ENCODE data around the gene SYNPO2. TPM values are rescaled to one million over a fixed set of nuclear protein-coding genes. Genes with fewer than 3 reads are reported as not detected.

Gene SYNPO2
- polyA plus RNA-seq, 1 experiment = 5.1 TPM

- DNase-seq (ENCODE audit: low read depth, low spot score) = no peak
- TF ChIP-seq CTCF (IDR thresholded peaks at IDR 0.05; ENCODE audit: low read depth, low read length) = no peak
- no peak overlapping the region for H3K4me3 ChIP-seq (ENCODE audit: low read depth, low read length)
- H3K27ac ChIP-seq (ENCODE audit: low read depth, low read length) = no peak overlapping the region
- H3K27me3 ChIP-seq (ENCODE audit: control insufficient read depth, insufficient read depth, low read length) = no peaks in the 10 kb centered on the region
- ChIA-PET POLR2A (no interaction called here), CTCF (interaction anchor here (0.6 kb wide), 1 partner anchor 240 kb away, joined by 3 read pairs; no protein-coding TSS in a partner anchor)
- H3K9me3 ChIP-seq (ENCODE audit: control insufficient read depth, insufficient read depth, low read length) = no peaks in the 10 kb centered on the region; the same call in 1 of the 2 replicates
These were observed 217.0 kb downstream of the SYNPO2 start for GRCh38 chr4:119105605-119106004.

GRCh38 chr4:119106036-119107000 lies 217.7 kb downstream of the SYNPO2 start:
- Histone ChIP-seq H3K27me3 (ENCODE audit: control insufficient read depth, insufficient read depth, low read length) (no peaks in the 10 kb centered on the region), H3K4me3 (ENCODE audit: low read depth, low read length) (no peak overlapping the region), H3K9me3 (ENCODE audit: control insufficient read depth, insufficient read depth, low read length) (no peaks in the 10 kb centered on the region; the same call in 1 of the 2 replicates), H3K27ac (ENCODE audit: low read depth, low read length) (no peak overlapping the region)
- DNase-seq (ENCODE audit: low read depth, low spot score) = no peak
- POLR2A ChIA-PET = no interaction called here
- TF ChIP-seq CTCF (IDR thresholded peaks at IDR 0.05; ENCODE audit: low read depth, low read length) = no peak
- CTCF ChIA-PET = no interaction called here

- no peak for TF ChIP-seq CTCF (IDR thresholded peaks at IDR 0.05; ENCODE audit: low read depth, low read length)
- no peak for DNase-seq (ENCODE audit: low read depth, low spot score)
- Histone ChIP-seq H3K27me3 (ENCODE audit: control insufficient read depth, insufficient read depth, low read length) (no peaks in the 10 kb centered on the region), H3K27ac (ENCODE audit: low read depth, low read length) (no peak overlapping the region), H3K9me3 (ENCODE audit: control insufficient read depth, insufficient read depth, low read length) (no peaks in the 10 kb centered on the region; the same call in 1 of the 2 replicates), H3K4me3 (ENCODE audit: low read depth, low read length) (no peak overlapping the region)
- ChIA-PET POLR2A (no interaction called here), CTCF (interaction anchor here (0.6 kb wide), 1 partner anchor 104 kb away, joined by 3 read pairs; no protein-coding TSS in a partner anchor)
These were observed 221.5 kb downstream of the SYNPO2 start for GRCh38 chr4:119110121-119110520.

Other genes starting within 250 kb of the SYNPO2 start
- gene METTL14, start 203.5 kb upstream of the SYNPO2 start, polyA plus RNA-seq (2011; rRNA removed) = 17.6 and 24.6 TPM in 2 replicates
- 113 and 154 TPM in 2 replicates for gene SEC24D, start 52.7 kb upstream of the SYNPO2 start, polyA plus RNA-seq (2011; rRNA removed)
- gene MYOZ2, start 247.0 kb downstream of the SYNPO2 start, polyA plus RNA-seq (2011; rRNA removed) = 0.07 and 0.10 TPM in 2 replicates

Data from AG04450 (cell line).